Endothelial cell of umbilical vein (primary cell): ENCODE data around the gene CDR2L.

Experiments
- CTCF ChIP-seq, 2 donors: IDR thresholded peaks; 1 replicate in 1 of 2; 2 replicates in 1 of 2; pipeline ENCODE4 v1.5.1; 2011; ENCODE audit warnings: low read length in 2 of 2, mild to moderate bottlenecking in 2 of 2, moderate library complexity in 2 of 2, control low read depth in 1 of 2, inconsistent platforms in 1 of 2, low read depth in 1 of 2; ENCODE audit not compliant: insufficient read depth in 1 of 2; ENCODE audit errors: extremely low read depth in 1 of 2
- EZH2 ChIP-seq: IDR thresholded peaks from 2 replicates; pipeline ENCODE4 v1.6.1; 2012; ENCODE audit warnings: borderline replicate concordance, low read depth, mild to moderate bottlenecking, moderate library complexity, low read length, inconsistent platforms; ENCODE audit not compliant: severe bottlenecking
- MAX ChIP-seq: IDR thresholded peaks from 2 replicates; pipeline ENCODE4 v1.6.1; 2011; ENCODE audit not compliant: insufficient read depth, insufficient read length
- POLR2AphosphoS5 ChIP-seq: IDR thresholded peaks from 2 replicates; pipeline ENCODE4 v1.6.1; 2012; ENCODE audit warnings: low read depth, mild to moderate bottlenecking, control low read depth, low read length, moderate library complexity; ENCODE audit not compliant: insufficient read depth

- TF ChIP-seq POLR2AphosphoS5 (no peak), CTCF (IDR thresholded peaks at IDR 0.05; ENCODE audit: extremely low read depth in 1 of 2, insufficient read depth in 1 of 2, low read depth in 1 of 2, low read length in 2 of 2) (no peak), MAX (no peak), EZH2 (no peak)
Measured at GRCh38 chr17:75049706-75050105, 62.3 kb downstream of the CDR2L start.
